Tibial artery (tissue), 4 donors: ENCODE data around the gene FAM210A.

Experiments used
- DNase-seq, 2 donors: peaks; one replicate each; pipeline ENCODE4 v3.0.0-alpha.2; 2019
- H3K27ac ChIP-seq, 2 donors: fragments of 200-600 bp; sonication (generic) in 1 of 2; 1 replicate in 1 of 2; 2 replicates in 1 of 2; pipeline ENCODE4 v1.5.1; 2018 to 2019; ENCODE audit warnings: mild to moderate bottlenecking in 1 of 2
- H3K27me3 ChIP-seq, 2 donors: fragments of 200-600 bp; sonication (generic) in 1 of 2; one replicate each; pipeline versions ENCODE4 v1.5.1 to v1.6.0; 2016 to 2019
- H3K36me3 ChIP-seq, 3 donors: fragments of 200-600 bp; sonication (generic) in 2 of 3; one replicate each; pipeline ENCODE4 v1.5.1; 2016 to 2019; ENCODE audit warnings: mild to moderate bottlenecking in 2 of 3
- H3K4me1 ChIP-seq, 4 donors: fragments of 200-600 bp; sonication (generic) in 2 of 4; 1 replicate in 3 of 4; 2 replicates in 1 of 4; pipeline ENCODE4 v1.5.1; 2016 to 2019
- H3K4me3 ChIP-seq, 2 donors: fragments of 200-600 bp; sonication (generic) in 1 of 2; 1 replicate in 1 of 2; 2 replicates in 1 of 2; pipeline ENCODE4 v1.5.1; 2018 to 2019; ENCODE audit warnings: mild to moderate bottlenecking in 2 of 2
- H3K9me3 ChIP-seq, 3 donors: fragments of 200-600 bp; sonication (generic) in 1 of 3; one replicate each; pipeline ENCODE4 v1.5.1; 2016 to 2019
- intact Hi-C: fragments of 100-400 bp; cut with DNase I; formaldehyde crosslinking; loops from one replicate; pipeline ENCODE4 v1.15.0; 2023; ENCODE audit warnings: low total_unique reads
- TF ChIP-seq, protein P1 (sequence below), 2 experiments: fragments of 200-600 bp in 1 of 2; fragments of 450-650 bp in 1 of 2; IDR thresholded peaks; one replicate each; pipeline ENCODE4 v1.5.1; 2017 to 2019; ENCODE audit warnings: antibody characterized with exemption in 2 of 2, mild to moderate bottlenecking in 1 of 2, moderate library complexity in 1 of 2

Gene FAM210A

DNA sequence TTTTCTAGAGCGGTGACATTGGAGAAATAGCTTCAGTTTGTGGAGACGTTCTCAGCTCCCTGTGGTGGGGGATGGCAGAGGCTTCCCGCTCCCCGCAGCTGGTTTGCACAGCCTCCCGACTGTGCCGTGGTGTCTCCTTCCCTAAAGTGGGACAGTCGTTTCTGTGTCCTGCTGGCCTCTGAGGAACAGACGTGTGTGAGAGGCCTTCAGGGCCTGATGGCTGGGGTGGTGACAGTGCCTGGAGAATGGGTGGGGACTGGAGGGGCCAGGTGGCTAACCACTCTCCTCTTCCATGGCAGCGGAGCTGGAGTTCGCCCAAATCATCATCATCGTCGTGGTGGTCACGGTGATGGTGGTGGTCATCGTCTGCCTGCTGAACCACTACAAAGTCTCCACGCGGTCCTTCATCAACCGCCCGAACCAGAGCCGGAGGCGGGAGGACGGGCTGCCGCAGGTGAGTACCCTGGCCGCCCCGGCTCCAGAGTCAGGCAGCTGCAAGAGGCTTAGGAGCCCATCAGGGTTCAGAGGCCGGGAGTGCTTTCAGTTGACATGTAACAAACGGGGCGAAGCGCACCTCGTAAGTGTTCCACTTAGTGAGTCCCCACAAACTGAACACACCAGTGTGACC is 105.4 kb downstream of the FAM210A start:
- H3K4me3 ChIP-seq: no peak overlapping the region
- peaks cover 0 to 3% (median 0%) of the 10 kb centered on the region in 4 donors for H3K4me1 ChIP-seq
- no peak for DNase-seq
- H3K9me3 ChIP-seq: no peaks in the 10 kb centered on the region
- intact Hi-C loops: loop anchor here (10.0 kb wide), 1 partner anchor 46 kb away; no protein-coding TSS in a partner anchor
- H3K36me3 ChIP-seq: peaks cover 0 to 43% (median 7%) of the 10 kb centered on the region in 3 donors
- TF ChIP-seq, protein P1, sequence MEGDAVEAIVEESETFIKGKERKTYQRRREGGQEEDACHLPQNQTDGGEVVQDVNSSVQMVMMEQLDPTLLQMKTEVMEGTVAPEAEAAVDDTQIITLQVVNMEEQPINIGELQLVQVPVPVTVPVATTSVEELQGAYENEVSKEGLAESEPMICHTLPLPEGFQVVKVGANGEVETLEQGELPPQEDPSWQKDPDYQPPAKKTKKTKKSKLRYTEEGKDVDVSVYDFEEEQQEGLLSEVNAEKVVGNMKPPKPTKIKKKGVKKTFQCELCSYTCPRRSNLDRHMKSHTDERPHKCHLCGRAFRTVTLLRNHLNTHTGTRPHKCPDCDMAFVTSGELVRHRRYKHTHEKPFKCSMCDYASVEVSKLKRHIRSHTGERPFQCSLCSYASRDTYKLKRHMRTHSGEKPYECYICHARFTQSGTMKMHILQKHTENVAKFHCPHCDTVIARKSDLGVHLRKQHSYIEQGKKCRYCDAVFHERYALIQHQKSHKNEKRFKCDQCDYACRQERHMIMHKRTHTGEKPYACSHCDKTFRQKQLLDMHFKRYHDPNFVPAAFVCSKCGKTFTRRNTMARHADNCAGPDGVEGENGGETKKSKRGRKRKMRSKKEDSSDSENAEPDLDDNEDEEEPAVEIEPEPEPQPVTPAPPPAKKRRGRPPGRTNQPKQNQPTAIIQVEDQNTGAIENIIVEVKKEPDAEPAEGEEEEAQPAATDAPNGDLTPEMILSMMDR (IDR thresholded peaks at IDR 0.05): no peak
- H3K27me3 ChIP-seq: no peaks in the 10 kb centered on the region
- no peak overlapping the region for H3K27ac ChIP-seq

DNA sequence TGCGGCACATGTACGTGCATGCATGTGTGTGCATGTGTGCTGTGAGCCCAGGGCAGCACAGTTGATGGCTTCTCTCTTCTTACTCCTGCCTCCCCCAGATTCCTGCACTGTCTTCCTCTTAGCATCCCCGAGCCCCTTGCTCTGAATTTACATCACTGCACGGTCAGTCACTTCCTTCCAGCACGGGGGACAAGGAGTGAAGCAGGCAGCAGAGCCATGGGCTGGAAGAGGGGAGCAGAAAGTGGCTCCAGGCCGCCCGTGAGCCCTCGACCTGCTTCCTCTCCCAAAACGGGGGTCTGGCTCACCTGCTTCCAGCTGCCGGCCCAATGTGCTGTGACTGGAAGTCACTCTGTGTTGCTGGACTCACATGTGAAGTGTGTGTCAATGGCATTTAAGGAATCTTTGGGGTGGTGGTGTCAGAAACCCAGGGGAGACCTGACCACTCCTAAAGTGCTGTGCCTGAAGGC is 106.1 kb downstream of the FAM210A start:
- H3K27ac ChIP-seq: no peak overlapping the region
- no peaks in the 10 kb centered on the region for H3K27me3 ChIP-seq
- no peak for DNase-seq
- H3K4me1 ChIP-seq: peaks cover 0 to 3% (median 1%) of the 10 kb centered on the region in 4 donors
- no peak overlapping the region for H3K4me3 ChIP-seq
- TF ChIP-seq, protein P1 (IDR thresholded peaks at IDR 0.05): no peak
- intact Hi-C loops: loop anchor here (10.0 kb wide), 1 partner anchor 45 kb away; no protein-coding TSS in a partner anchor
- no peaks in the 10 kb centered on the region for H3K9me3 ChIP-seq
- H3K36me3 ChIP-seq: peaks cover 0 to 43% (median 7%) of the 10 kb centered on the region in 3 donors

DNA sequence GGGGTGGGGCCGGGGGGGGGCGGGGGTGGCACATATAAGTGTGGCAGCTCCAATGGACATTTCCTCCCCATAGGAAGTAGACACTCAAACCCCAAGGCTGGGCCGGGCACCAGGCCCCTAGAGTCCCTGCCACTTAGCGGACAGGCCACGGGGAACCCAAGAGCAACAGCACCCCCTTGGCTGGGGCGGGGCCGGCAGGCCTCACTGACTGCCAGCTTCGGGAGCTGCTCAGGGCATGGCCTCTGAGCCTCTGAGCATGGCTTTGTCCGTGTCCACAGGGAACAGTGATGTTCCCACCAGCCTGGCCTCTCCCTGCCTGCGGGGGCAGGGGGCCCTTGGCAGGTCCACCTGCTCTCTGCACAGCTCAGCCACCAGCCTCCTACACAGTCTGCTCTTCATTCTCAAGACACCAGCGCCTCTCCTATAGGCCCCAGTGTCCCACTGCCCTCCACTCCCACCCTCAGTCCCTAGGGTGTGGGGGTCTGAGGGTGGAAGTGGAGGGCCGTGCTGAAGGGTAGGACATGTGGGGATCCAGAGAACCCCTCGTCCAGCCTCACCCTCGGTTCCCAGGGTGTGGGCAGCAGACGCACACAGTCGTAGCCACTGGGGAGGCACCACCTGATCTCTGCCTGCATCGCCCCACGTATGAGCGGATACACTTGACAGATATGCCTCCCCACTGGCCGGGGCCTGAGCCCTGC is 106.7 kb downstream of the FAM210A start:
- TF ChIP-seq, protein P1 (IDR thresholded peaks at IDR 0.05): no peak
- no peak overlapping the region for H3K4me3 ChIP-seq
- intact Hi-C loops: loop anchor here (10.0 kb wide), 1 partner anchor 45 kb away; no protein-coding TSS in a partner anchor

DNA sequence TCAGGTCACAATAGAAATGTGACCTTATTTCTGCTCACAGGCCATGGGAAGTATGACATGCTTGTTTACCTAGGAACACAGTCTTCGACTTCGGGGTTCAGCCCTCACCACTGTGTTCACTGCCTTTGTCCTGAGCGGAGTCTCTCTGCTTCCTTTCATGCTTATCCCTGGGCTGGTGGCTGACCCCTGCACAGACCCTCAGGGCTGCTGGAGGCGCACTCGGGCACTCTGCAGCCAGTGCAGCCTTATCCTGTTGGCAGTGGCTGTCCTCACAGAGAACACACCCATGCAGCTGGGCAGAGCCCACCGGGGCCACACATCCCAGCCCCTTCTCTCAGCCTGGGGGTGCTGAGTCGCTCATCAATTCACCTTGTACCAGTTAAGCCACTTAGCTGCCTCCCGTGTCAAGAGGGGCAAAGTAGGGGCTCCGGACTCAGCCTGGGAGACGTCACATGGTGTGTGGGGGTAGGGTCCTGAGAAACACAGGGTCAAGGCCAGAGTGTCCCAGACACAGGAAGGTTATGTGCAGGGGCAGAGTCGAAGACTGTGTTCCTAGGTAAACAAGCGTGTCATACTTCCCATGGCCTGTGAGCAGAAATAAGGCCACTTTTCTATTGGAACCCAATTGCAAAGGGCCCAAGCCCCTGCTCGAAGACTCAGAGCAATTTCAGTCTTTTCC is 107.5 kb downstream of the FAM210A start:
- no peaks in the 10 kb centered on the region for H3K27me3 ChIP-seq
- no peak overlapping the region for H3K4me3 ChIP-seq
- peaks cover 0 to 16% (median 9%) of the 10 kb centered on the region in 4 donors for H3K4me1 ChIP-seq
- TF ChIP-seq, protein P1 (IDR thresholded peaks at IDR 0.05): no peak
- no peaks in the 10 kb centered on the region for H3K9me3 ChIP-seq
- intact Hi-C loops: no loop called here
- no peak overlapping the region for H3K27ac ChIP-seq
- no peak for DNase-seq
- H3K36me3 ChIP-seq: peaks cover 0 to 31% (median 7%) of the 10 kb centered on the region in 3 donors

More for the DNA sequence above, 106.7 kb downstream of the FAM210A start:
- H3K9me3 ChIP-seq: no peaks in the 10 kb centered on the region
- no peak for DNase-seq
- H3K27ac ChIP-seq: no peak overlapping the region
- H3K36me3 ChIP-seq: peaks cover 0 to 39% (median 7%) of the 10 kb centered on the region in 3 donors
- H3K27me3 ChIP-seq: no peaks in the 10 kb centered on the region
- H3K4me1 ChIP-seq: peaks cover 0 to 8% (median 6%) of the 10 kb centered on the region in 4 donors

DNA sequence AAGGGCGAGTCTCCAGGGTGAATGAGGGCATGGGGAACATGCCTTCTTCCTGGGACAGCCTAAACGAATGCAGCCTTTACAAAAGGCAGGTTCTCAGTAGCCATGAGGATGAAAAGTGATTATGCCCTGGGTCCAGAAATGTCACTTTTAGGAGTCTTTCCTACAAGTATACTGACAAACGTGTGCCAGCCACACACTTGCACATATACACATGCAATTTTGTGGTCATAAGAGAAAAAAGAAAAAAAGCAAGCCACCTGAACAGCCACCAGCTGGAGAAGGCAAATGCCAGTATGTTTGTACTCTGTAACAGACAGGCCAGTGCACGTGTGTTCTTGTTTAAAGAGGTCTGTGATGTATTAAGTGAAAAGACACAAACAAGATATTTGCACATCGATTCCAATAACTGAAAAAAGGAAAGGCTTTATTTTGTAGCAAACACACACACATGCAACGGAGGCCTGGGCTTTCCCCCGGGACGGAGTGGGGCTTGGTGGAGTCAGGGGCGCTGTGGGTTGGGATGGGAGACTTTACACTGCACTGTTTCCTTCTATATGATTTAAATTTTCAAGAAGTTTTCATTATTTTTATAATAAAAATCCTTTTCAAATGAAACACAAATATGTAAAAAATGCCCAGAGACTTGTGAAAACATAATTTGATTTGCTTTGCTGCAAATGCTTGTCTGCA is 108.4 kb downstream of the FAM210A start:
- DNase-seq: no peak
- no peaks in the 10 kb centered on the region for H3K27me3 ChIP-seq
- peaks cover 0 to 17% (median 9%) of the 10 kb centered on the region in 4 donors for H3K4me1 ChIP-seq
- H3K36me3 ChIP-seq: peaks cover 0 to 22% (median 6%) of the 10 kb centered on the region in 3 donors
- TF ChIP-seq, protein P1 (IDR thresholded peaks at IDR 0.05): no peak
- no peak overlapping the region for H3K4me3 ChIP-seq
- H3K9me3 ChIP-seq: no peaks in the 10 kb centered on the region
- intact Hi-C loops: no loop called here
- H3K27ac ChIP-seq: no peak overlapping the region
